Ascending aorta (tissue), 2 donors: Measurements from ENCODE around the gene PPWD1. TPM values are rescaled to one million over a fixed set of nuclear protein-coding genes. Genes with fewer than 3 reads are reported as not detected.
"Not testable (repeated sequence)": the region's sequence is repeated elsewhere in the genome, so short reads cannot be mapped to it uniquely, and the experiment has no call there.

ENCODE experiments used
- DNase-seq, 2 donors: peaks; one replicate each; pipeline ENCODE4 v3.0.0-alpha.2; 2019; ENCODE audit warnings: low spot score in 2 of 2
- H3K27ac ChIP-seq, 2 donors: fragments of 200-600 bp; sonication (generic); one replicate each; pipeline ENCODE4 v1.5.1; 2016 to 2017; ENCODE audit warnings: mild to moderate bottlenecking in 1 of 2
- H3K27me3 ChIP-seq: fragments of 200-600 bp; sonication (generic); one replicate; pipeline ENCODE4 v1.5.1; 2017
- H3K36me3 ChIP-seq, 2 donors: fragments of 200-600 bp; sonication (generic); one replicate each; pipeline ENCODE4 v1.5.1; 2016
- H3K4me1 ChIP-seq, 2 donors: fragments of 200-600 bp; sonication (generic); one replicate each; pipeline ENCODE4 v1.5.1; 2016 to 2017; ENCODE audit warnings: mild to moderate bottlenecking in 1 of 2
- H3K4me3 ChIP-seq, 2 donors: fragments of 200-600 bp; sonication (generic); one replicate each; pipeline ENCODE4 v1.5.1; 2016 to 2017; ENCODE audit warnings: mild to moderate bottlenecking in 1 of 2
- H3K9me3 ChIP-seq, 2 donors: fragments of 200-600 bp; sonication (generic); one replicate each; pipeline ENCODE4 v1.5.1; 2016
- intact Hi-C: fragments of 100-400 bp; cut with DNase I; formaldehyde crosslinking; loops from one replicate; pipeline ENCODE4 v1.15.1; 2023
- total RNA-seq: library from RNA; depleted of rRNA; stranded (reverse); fragments of >200 nt; gene quantifications from one replicate; pipeline ENCODE4 v1.1.0, GENCODE V29; 2016
- TF ChIP-seq, protein P1 (sequence below), 3 experiments: fragments of 200-600 bp in 2 of 3; fragments of 450-650 bp in 1 of 3; sonication (generic) in 2 of 3; IDR thresholded peaks; one replicate each; pipeline ENCODE4 v1.5.1; 2016 to 2019; ENCODE audit warnings: antibody characterized with exemption in 3 of 3, mild to moderate bottlenecking in 1 of 3, moderate library complexity in 1 of 3

The PPWD1 gene
- total RNA-seq, 1 donor from 2014 or later: 28.6 TPM

DNA sequence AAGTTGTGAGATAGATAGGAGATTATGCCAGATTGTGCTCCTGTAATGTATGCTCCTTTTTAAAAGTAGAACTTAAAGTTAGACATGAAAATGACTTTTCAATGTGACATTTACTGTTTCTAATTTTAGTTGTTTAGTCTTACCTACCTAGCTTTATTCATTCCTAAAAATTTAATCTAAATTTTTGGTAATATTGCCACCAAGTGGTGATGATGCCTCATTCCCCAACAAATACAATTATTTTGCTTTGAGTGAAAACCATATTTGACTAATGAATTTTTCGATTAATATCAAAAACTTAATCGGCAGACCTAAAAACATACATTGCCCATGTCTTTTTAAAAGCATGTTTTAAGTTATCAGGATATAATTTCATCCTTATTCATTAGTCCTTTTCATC, 25.6 kb downstream of the PPWD1 start:
- DNase-seq: no peak
- peaks cover 27 to 69% of the 10 kb centered on the region in 2 donors for H3K36me3 ChIP-seq
- H3K27me3 ChIP-seq: no peaks in the 10 kb centered on the region
- H3K4me1 ChIP-seq: no peaks in the 10 kb centered on the region
- no peak overlapping the region for H3K4me3 ChIP-seq
- intact Hi-C loops: no loop called here
- H3K27ac ChIP-seq: no peak overlapping the region
- H3K9me3 ChIP-seq: no peaks in the 10 kb centered on the region
- TF ChIP-seq, protein P1, sequence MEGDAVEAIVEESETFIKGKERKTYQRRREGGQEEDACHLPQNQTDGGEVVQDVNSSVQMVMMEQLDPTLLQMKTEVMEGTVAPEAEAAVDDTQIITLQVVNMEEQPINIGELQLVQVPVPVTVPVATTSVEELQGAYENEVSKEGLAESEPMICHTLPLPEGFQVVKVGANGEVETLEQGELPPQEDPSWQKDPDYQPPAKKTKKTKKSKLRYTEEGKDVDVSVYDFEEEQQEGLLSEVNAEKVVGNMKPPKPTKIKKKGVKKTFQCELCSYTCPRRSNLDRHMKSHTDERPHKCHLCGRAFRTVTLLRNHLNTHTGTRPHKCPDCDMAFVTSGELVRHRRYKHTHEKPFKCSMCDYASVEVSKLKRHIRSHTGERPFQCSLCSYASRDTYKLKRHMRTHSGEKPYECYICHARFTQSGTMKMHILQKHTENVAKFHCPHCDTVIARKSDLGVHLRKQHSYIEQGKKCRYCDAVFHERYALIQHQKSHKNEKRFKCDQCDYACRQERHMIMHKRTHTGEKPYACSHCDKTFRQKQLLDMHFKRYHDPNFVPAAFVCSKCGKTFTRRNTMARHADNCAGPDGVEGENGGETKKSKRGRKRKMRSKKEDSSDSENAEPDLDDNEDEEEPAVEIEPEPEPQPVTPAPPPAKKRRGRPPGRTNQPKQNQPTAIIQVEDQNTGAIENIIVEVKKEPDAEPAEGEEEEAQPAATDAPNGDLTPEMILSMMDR (IDR thresholded peaks at IDR 0.05): no peak

DNA sequence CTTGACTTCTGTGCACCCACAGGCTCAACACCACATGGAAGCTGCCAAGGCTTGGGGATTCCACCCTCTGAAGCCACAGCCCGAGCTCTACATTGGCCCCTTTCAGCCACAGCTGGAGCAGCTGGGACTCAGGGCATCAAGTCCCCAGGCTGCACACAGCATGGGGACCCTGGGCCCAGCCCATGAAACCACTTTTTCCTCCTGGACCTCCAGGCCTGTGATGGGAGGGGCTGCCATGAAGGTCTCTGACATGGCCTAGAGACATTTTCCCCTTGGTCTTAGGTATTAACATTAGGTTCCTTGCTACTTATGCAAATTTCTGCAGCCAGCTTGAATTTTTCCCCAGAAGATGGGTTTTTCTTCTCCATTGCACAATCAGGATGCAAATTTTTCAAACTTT, 38.7 kb downstream of the PPWD1 start:
- H3K27ac ChIP-seq, H3K4me1 ChIP-seq, H3K27me3 ChIP-seq, intact Hi-C loops, DNase-seq, H3K9me3 ChIP-seq, H3K4me3 ChIP-seq: not testable (repeated sequence)
- H3K36me3 ChIP-seq: peaks cover 43 to 93% of the 10 kb centered on the region in 2 donors

DNA sequence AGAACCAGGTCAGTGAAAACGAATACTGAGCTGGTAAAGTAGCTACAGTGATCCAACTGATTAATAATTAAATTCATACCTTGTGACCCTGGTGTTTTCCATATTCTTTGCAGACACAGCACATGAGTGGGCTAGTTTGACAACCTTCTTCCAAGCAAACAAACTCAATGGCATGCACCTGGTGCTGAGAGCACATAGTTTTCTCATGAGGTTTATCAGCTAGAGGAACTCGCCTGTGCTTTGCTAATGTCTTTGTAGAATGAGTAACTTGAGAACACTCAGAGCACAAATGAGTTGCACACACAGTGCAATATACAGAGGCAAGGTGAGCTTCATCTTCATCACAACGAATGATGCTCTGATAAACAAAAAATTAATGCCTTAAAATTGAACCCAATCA, 48.4 kb downstream of the PPWD1 start:
- H3K36me3 ChIP-seq: peaks cover 42 to 79% of the 10 kb centered on the region in 2 donors
- H3K9me3 ChIP-seq: no peaks in the 10 kb centered on the region
- no peaks in the 10 kb centered on the region for H3K4me1 ChIP-seq
- no peak overlapping the region for H3K27ac ChIP-seq
- intact Hi-C loops: no loop called here
- TF ChIP-seq, protein P1 (IDR thresholded peaks at IDR 0.05): no peak
- H3K27me3 ChIP-seq: no peaks in the 10 kb centered on the region
- H3K4me3 ChIP-seq: no peak overlapping the region
- no peak for DNase-seq

DNA sequence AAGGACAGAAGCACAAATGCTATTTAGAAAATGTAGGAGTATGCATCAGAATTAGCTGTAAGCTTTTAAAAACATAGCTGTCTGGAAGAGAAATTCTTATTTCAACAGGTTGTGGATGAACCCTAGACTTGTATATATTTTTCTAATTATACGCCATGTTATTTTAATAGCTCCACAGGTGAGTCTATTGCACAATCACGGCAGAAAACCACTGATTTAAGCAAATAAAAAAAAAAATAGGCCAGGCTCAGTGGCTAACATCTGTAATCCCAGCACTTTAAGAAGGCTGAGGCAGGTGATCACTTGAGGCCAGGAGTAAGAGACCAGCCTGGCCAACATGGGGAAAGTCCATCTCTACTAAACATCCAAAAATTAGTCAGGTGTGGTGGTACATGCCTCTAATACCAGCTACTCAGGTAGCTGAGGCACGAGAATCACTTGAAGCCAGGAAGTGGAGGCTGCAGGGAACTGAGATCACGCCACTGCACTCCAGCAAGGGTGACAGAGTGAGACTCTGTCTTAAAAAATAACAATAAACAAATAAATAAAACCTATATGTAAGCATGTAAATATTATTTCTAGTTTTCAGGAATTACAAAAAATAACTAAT, 49.3 kb downstream of the PPWD1 start:
- peaks cover 43 to 72% of the 10 kb centered on the region in 2 donors for H3K36me3 ChIP-seq
- H3K4me3 ChIP-seq: no peak overlapping the region
- H3K4me1 ChIP-seq: no peaks in the 10 kb centered on the region
- no peak overlapping the region for H3K27ac ChIP-seq
- intact Hi-C loops: no loop called here
- H3K9me3 ChIP-seq: no peaks in the 10 kb centered on the region
- TF ChIP-seq, protein P1 (IDR thresholded peaks at IDR 0.05): no peak
- H3K27me3 ChIP-seq: no peaks in the 10 kb centered on the region
- DNase-seq: no peak

DNA sequence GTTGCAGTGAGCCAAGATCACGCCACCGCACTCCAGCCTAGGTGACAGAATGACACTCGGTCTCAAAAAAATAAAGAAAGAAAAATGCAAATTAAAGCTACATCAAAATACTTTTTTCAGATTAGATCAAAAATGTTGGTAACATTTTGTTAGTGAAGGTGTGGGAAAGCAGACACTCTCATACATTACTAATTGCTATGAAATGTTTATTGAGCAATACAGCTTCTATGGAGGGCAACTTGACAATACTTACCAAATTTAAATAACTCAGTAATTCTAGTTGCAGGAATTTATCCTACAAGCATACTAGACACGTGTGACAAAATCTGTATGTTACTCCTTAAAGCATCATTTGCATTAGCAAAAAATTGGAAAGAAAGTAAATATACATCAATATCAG, 56.9 kb downstream of the PPWD1 start:
- H3K36me3 ChIP-seq: peaks cover 9 to 16% of the 10 kb centered on the region in 2 donors
- H3K27ac ChIP-seq: no peak overlapping the region
- intact Hi-C loops: no loop called here
- peaks cover 0 to 13% of the 10 kb centered on the region in 2 donors for H3K4me1 ChIP-seq
- DNase-seq: no peak
- TF ChIP-seq, protein P1 (IDR thresholded peaks at IDR 0.05): no peak
- H3K9me3 ChIP-seq: no peaks in the 10 kb centered on the region
- no peak overlapping the region for H3K4me3 ChIP-seq
- no peaks in the 10 kb centered on the region for H3K27me3 ChIP-seq

DNA sequence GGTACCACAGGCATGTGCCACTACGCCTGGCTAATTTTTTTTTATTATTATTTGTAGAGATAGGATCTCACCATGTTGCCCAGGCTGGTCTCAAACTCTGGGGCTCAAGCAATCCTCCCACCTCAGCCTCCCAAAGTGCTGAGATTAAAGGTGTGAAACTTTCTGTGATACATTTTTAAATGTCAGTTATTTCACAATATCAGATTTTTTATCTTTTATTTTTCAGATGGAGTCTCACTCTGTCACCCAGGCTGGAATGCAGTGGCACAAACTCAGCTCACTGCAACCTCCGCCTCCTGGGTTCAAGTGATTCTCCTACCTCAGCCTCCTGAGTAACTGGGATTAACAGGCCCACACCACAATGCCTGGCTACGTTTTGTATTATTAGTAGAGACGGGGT, 58.9 kb downstream of the PPWD1 start:
- peaks cover 0 to 21% of the 10 kb centered on the region in 2 donors for H3K4me1 ChIP-seq
- H3K27me3 ChIP-seq, H3K4me3 ChIP-seq, H3K9me3 ChIP-seq, DNase-seq, intact Hi-C loops, H3K36me3 ChIP-seq, H3K27ac ChIP-seq: not testable (repeated sequence)

DNA sequence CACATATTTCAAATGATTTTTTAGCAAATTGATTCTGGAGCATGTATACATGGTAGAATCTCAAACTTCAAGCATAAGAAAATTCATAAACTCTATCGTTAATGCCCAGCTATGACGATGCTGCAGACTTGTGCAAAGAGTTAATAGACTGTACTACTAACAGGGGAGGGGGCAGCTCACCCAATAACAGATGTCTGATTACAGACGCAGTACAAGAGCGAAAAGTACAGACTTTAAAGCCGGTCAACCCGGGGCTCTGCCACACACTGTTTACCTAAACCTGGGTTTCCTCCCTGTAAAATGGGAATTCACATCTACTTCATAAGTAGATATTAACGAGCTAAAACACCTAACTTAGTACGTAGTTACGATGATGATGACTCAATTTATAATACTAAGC, 60.4 kb downstream of the PPWD1 start:
- intact Hi-C loops: no loop called here
- Histone ChIP-seq H3K4me1 (peaks cover 0 to 21% of the 10 kb centered on the region in 2 donors), H3K27me3 (no peaks in the 10 kb centered on the region), H3K36me3 (no peaks in the 10 kb centered on the region), H3K4me3 (peak overlapping the region; percentile 85 to 86), H3K9me3 (no peaks in the 10 kb centered on the region), H3K27ac (peak overlapping the region; percentile 80 to 83)
- DNase-seq: no peak
- TF ChIP-seq, protein P1 (IDR thresholded peaks at IDR 0.05): no peak
